Lung (tissue), 12 donors: Measurements from ENCODE around the gene RFX3. TPM values are rescaled to one million over a fixed set of nuclear protein-coding genes. Genes with fewer than 3 reads are reported as not detected.

Source experiments
- ATAC-seq: fragments of 200-7000 bp; cut with Tn5 transposase; one replicate; pipeline ENCODE4 v1.9.1; 2020; ENCODE audit warnings: moderate number of reproducible peaks; ENCODE audit not compliant: insufficient read depth, low FRiP score
- DNase-seq, 3 donors: peaks; one replicate each; pipeline ENCODE4 v3.0.0-alpha.2; 2013 to 2017
- H3K27ac ChIP-seq, 2 donors: one replicate each; pipeline ENCODE4 v1.5.1; 2013; ENCODE audit warnings: mild to moderate bottlenecking in 2 of 2, moderate library complexity in 2 of 2, control low read depth in 1 of 2, inconsistent platforms in 1 of 2, low read depth in 1 of 2, low read length in 1 of 2
- H3K27me3 ChIP-seq, 3 donors: one replicate each; pipeline ENCODE4 v1.5.1; 2013; ENCODE audit warnings: low read length in 2 of 3; ENCODE audit not compliant: control insufficient read depth in 3 of 3, insufficient read depth in 3 of 3
- H3K36me3 ChIP-seq, 4 donors: one replicate each; pipeline ENCODE4 v1.5.1; 2013; ENCODE audit warnings: low read length in 4 of 4, mild to moderate bottlenecking in 1 of 4, moderate library complexity in 1 of 4; ENCODE audit not compliant: control insufficient read depth in 4 of 4, insufficient read depth in 4 of 4
- H3K4me1 ChIP-seq, 5 donors: one replicate each; pipeline ENCODE4 v1.5.1; 2013; ENCODE audit warnings: low read length in 5 of 5, mild to moderate bottlenecking in 2 of 5, moderate library complexity in 1 of 5; ENCODE audit not compliant: control insufficient read depth in 5 of 5, insufficient read depth in 5 of 5
- H3K4me3 ChIP-seq: one replicate; pipeline ENCODE4 v1.5.1; 2013; ENCODE audit warnings: mild to moderate bottlenecking, control low read depth, moderate library complexity
- H3K9ac ChIP-seq, 2 donors: one replicate each; pipeline ENCODE4 v1.5.1; 2013; ENCODE audit warnings: low read length in 2 of 2, control low read depth in 1 of 2; ENCODE audit not compliant: insufficient read depth in 1 of 2
- H3K9me3 ChIP-seq, 4 donors: one replicate each; pipeline ENCODE4 v1.5.1; 2013; ENCODE audit warnings: low read length in 3 of 4, mild to moderate bottlenecking in 1 of 4, moderate library complexity in 1 of 4; ENCODE audit not compliant: control insufficient read depth in 4 of 4, insufficient read depth in 3 of 4
- CTCF ChIP-seq: IDR thresholded peaks from 2 replicates; pipeline ENCODE4 v1.5.1; 2012; ENCODE audit warnings: mild to moderate bottlenecking; ENCODE audit errors: control extremely low read depth, extremely low read depth
- WGBS, 2 donors: extraction: QIAGEN DNeasy Blood & Tissue Kit; methylation state at CpG; one replicate each; pipeline ENCODE4 v1.1.7; 2013; 5-methylcytosine and 5-hydroxymethylcytosine counted together
- polyA plus RNA-seq, 2 donors: library from polyadenylated mRNA; stranded (reverse); fragments of 200-250 nt; gene quantifications; one replicate each; pipeline ENCODE4 v1.2.1, GENCODE V29; 2013
- total RNA-seq, 2 donors: library from RNA; depleted of rRNA in 1 of 2; stranded (reverse); fragments of >200 nt in 1 of 2; gene quantifications; one replicate each; pipeline ENCODE4 v1.2.1, GENCODE V29; 2014 to 2021
- donor health status: control.
- donor health status: control.
- donor health status: Bipolar disorder and iron deficiency.
- donor health status: healthy.
- donor health status: DM: yes; HTN: yes; CAD: no.

RFX3 gene
- total and polyA plus RNA-seq, 4 donors: 3.3 to 45.8 (median 14.0) TPM

- no peak overlapping the region for H3K9ac ChIP-seq
- H3K27ac ChIP-seq: no peak overlapping the region
- no peak overlapping the region for H3K4me3 ChIP-seq
- H3K9me3 ChIP-seq: no peaks in the 10 kb centered on the region
- peaks cover 0 to 10% (median 0%) of the 10 kb centered on the region in 5 donors for H3K4me1 ChIP-seq
- no peak for TF ChIP-seq CTCF
- no peaks in the 10 kb centered on the region for H3K27me3 ChIP-seq
- H3K36me3 ChIP-seq: peaks cover 0 to 4% (median 0%) of the 10 kb centered on the region in 4 donors
- DNase-seq (no peak), ATAC-seq (no peak)
- 61 to 85% methylated on average over 1 of the region's 1 CpG for WGBS, 2 donors
Observed at GRCh38 chr9:3447788-3448187, 78.0 kb downstream of the RFX3 start.

- no peak for ATAC-seq
- Histone ChIP-seq H3K9me3 (no peaks in the 10 kb centered on the region), H3K4me1 (peaks cover 0 to 10% (median 0%) of the 10 kb centered on the region in 5 donors), H3K27ac (no peak overlapping the region), H3K27me3 (no peaks in the 10 kb centered on the region), H3K9ac (no peak overlapping the region), H3K4me3 (no peak overlapping the region), H3K36me3 (peaks cover 0 to 4% (median 0%) of the 10 kb centered on the region in 4 donors)
- WGBS, 2 donors: 79 to 83% methylated on average over 1 of the region's 1 CpG
- no peak for TF ChIP-seq CTCF
- no peak for DNase-seq
Observed at GRCh38 chr9:3447143-3447542, 78.7 kb downstream of the RFX3 start.

GRCh38 chr9:3446313-3446712 is 79.5 kb downstream of the RFX3 start:
- Histone ChIP-seq H3K9ac (no peak overlapping the region), H3K9me3 (no peaks in the 10 kb centered on the region), H3K4me1 (peaks cover 0 to 10% (median 0%) of the 10 kb centered on the region in 5 donors), H3K27ac (no peak overlapping the region), H3K36me3 (no peaks in the 10 kb centered on the region), H3K27me3 (no peaks in the 10 kb centered on the region), H3K4me3 (no peak overlapping the region)
- TF ChIP-seq CTCF: no peak
- DNase-seq (no peak), ATAC-seq (no peak)

GRCh38 chr9:3444016-3444415 is 81.8 kb downstream of the RFX3 start:
- DNase-seq (no peak), ATAC-seq (no peak)
- no peak overlapping the region for H3K9ac ChIP-seq
- TF ChIP-seq CTCF: no peak
- 96 to 100% methylated on average over 1 of the region's 1 CpG for WGBS, 2 donors
- no peaks in the 10 kb centered on the region for H3K36me3 ChIP-seq
- no peak overlapping the region for H3K27ac ChIP-seq
- no peak overlapping the region for H3K4me3 ChIP-seq
- no peaks in the 10 kb centered on the region for H3K27me3 ChIP-seq
- H3K9me3 ChIP-seq: no peaks in the 10 kb centered on the region
- peaks cover 0 to 10% (median 0%) of the 10 kb centered on the region in 5 donors for H3K4me1 ChIP-seq
